Muscle layer of duodenum (tissue), 2 donors: ENCODE measurements around the gene PREX1.
A peak's percentile ranks its signal among the peaks of the same experiment; 100 is the strongest.

Experiments used
- H3K27ac ChIP-seq: one replicate; pipeline ENCODE4 v1.7.0; 2013; ENCODE audit warnings: mild to moderate bottlenecking, low read length
- H3K27me3 ChIP-seq: one replicate; pipeline ENCODE4 v1.7.0; 2013; ENCODE audit warnings: low read depth, mild to moderate bottlenecking, control low read depth, low read length
- H3K36me3 ChIP-seq, 2 donors: one replicate each; pipeline ENCODE4 v1.7.0; 2013; ENCODE audit warnings: low read length in 2 of 2, control low read depth in 1 of 2, mild to moderate bottlenecking in 1 of 2; ENCODE audit not compliant: insufficient read depth in 2 of 2, control insufficient read depth in 1 of 2
- H3K4me1 ChIP-seq, 2 donors: one replicate each; pipeline ENCODE4 v1.7.0; 2013; ENCODE audit warnings: low read length in 2 of 2, mild to moderate bottlenecking in 2 of 2, control low read depth in 1 of 2, moderate library complexity in 1 of 2; ENCODE audit not compliant: insufficient read depth in 2 of 2, control insufficient read depth in 1 of 2
- H3K4me3 ChIP-seq, 2 donors: one replicate each; pipeline ENCODE4 v1.7.0; 2013; ENCODE audit warnings: low read length in 2 of 2, low read depth in 1 of 2, mild to moderate bottlenecking in 1 of 2
- H3K9me3 ChIP-seq, 2 donors: one replicate each; pipeline ENCODE4 v1.7.0; 2013; ENCODE audit warnings: low read length in 2 of 2, control low read depth in 1 of 2, mild to moderate bottlenecking in 1 of 2; ENCODE audit not compliant: control insufficient read depth in 1 of 2
- donor health status: healthy.

PREX1 gene

GRCh38 chr20:48823476-48823875 is 4.3 kb downstream of the PREX1 start:
- peak overlapping the region; percentile 53 for H3K27ac ChIP-seq
- peak overlapping the region in 1 of 2 donors; percentile 70 for H3K4me3 ChIP-seq
- H3K9me3 ChIP-seq = no peaks in the 10 kb centered on the region
- H3K4me1 ChIP-seq = peaks cover 16 to 30% of the 10 kb centered on the region in 2 donors
- H3K27me3 ChIP-seq = no peaks in the 10 kb centered on the region
- H3K36me3 ChIP-seq = no peaks in the 10 kb centered on the region

GRCh38 chr20:48822879-48823385 is 4.9 kb downstream of the PREX1 start:
- H3K4me1 ChIP-seq = peaks cover 16 to 30% of the 10 kb centered on the region in 2 donors
- H3K36me3 ChIP-seq = no peaks in the 10 kb centered on the region
- H3K27ac ChIP-seq = peak overlapping the region; percentile 53
- H3K27me3 ChIP-seq = no peaks in the 10 kb centered on the region
- H3K9me3 ChIP-seq = no peaks in the 10 kb centered on the region
- H3K4me3 ChIP-seq = no peak overlapping the region

GRCh38 chr20:48822178-48822577 is 5.6 kb downstream of the PREX1 start:
- no peak overlapping the region for H3K27ac ChIP-seq
- H3K9me3 ChIP-seq = no peaks in the 10 kb centered on the region
- H3K4me3 ChIP-seq = no peak overlapping the region
- H3K36me3 ChIP-seq = no peaks in the 10 kb centered on the region
- peaks cover 18 to 28% of the 10 kb centered on the region in 2 donors for H3K4me1 ChIP-seq
- H3K27me3 ChIP-seq = no peaks in the 10 kb centered on the region

GRCh38 chr20:48821261-48821920 is 6.4 kb downstream of the PREX1 start:
- H3K27me3 ChIP-seq = no peaks in the 10 kb centered on the region
- no peaks in the 10 kb centered on the region for H3K36me3 ChIP-seq
- H3K4me3 ChIP-seq = no peak overlapping the region
- H3K27ac ChIP-seq = no peak overlapping the region
- no peaks in the 10 kb centered on the region for H3K9me3 ChIP-seq
- H3K4me1 ChIP-seq = peaks cover 20 to 23% of the 10 kb centered on the region in 2 donors

- Histone ChIP-seq H3K27me3 (no peaks in the 10 kb centered on the region), H3K4me3 (no peak overlapping the region), H3K4me1 (peaks cover 17 to 20% of the 10 kb centered on the region in 2 donors), H3K36me3 (no peaks in the 10 kb centered on the region), H3K27ac (no peak overlapping the region), H3K9me3 (no peaks in the 10 kb centered on the region)
Observed at GRCh38 chr20:48820649-48820973, 7.2 kb downstream of the PREX1 start.

- Histone ChIP-seq H3K4me3 (no peak overlapping the region), H3K27ac (no peak overlapping the region), H3K27me3 (no peaks in the 10 kb centered on the region), H3K36me3 (no peaks in the 10 kb centered on the region), H3K4me1 (peaks cover 15% of the 10 kb centered on the region in 2 donors), H3K9me3 (no peaks in the 10 kb centered on the region)
Observed at GRCh38 chr20:48819821-48820648, 7.8 kb downstream of the PREX1 start.

- no peaks in the 10 kb centered on the region for H3K9me3 ChIP-seq
- no peak overlapping the region for H3K27ac ChIP-seq
- H3K27me3 ChIP-seq = no peaks in the 10 kb centered on the region
- H3K4me3 ChIP-seq = no peak overlapping the region
- H3K36me3 ChIP-seq = no peaks in the 10 kb centered on the region
- H3K4me1 ChIP-seq = peaks cover 6 to 7% of the 10 kb centered on the region in 2 donors
Observed at GRCh38 chr20:48819089-48819488, 8.7 kb downstream of the PREX1 start.

- H3K27ac ChIP-seq = no peak overlapping the region
Observed at GRCh38 chr20:48818481-48818987, 9.3 kb downstream of the PREX1 start.

GRCh38 chr20:48818031-48818370 is 9.8 kb downstream of the PREX1 start:
- Histone ChIP-seq H3K27me3 (no peaks in the 10 kb centered on the region), H3K4me1 (peaks cover 0 to 4% of the 10 kb centered on the region in 2 donors), H3K4me3 (no peak overlapping the region), H3K9me3 (no peaks in the 10 kb centered on the region), H3K27ac (no peak overlapping the region), H3K36me3 (no peaks in the 10 kb centered on the region)

More at GRCh38 chr20:48818481-48818987, 9.3 kb downstream of the PREX1 start:
- Histone ChIP-seq H3K4me3 (no peak overlapping the region), H3K4me1 (peaks cover 4 to 6% of the 10 kb centered on the region in 2 donors), H3K36me3 (no peaks in the 10 kb centered on the region), H3K9me3 (no peaks in the 10 kb centered on the region), H3K27me3 (no peaks in the 10 kb centered on the region)

GRCh38 chr20:48817367-48818030 is 10.3 kb downstream of the PREX1 start:
- Histone ChIP-seq H3K4me1 (peaks cover 0 to 4% of the 10 kb centered on the region in 2 donors), H3K9me3 (no peaks in the 10 kb centered on the region), H3K27me3 (no peaks in the 10 kb centered on the region), H3K4me3 (no peak overlapping the region), H3K27ac (no peak overlapping the region), H3K36me3 (no peaks in the 10 kb centered on the region)
